Stimulated activated CD8-positive, alpha-beta memory T cell treated with anti-CD3 and anti-CD28 coated beads, Interleukin-4, amount 100 ng/mL, for 4 hours (primary cell): ENCODE data around the gene UBTD2.

ENCODE experiments used
- DNase-seq, 2 donors: peaks; one replicate each; pipeline ENCODE4 v3.0.0-alpha.2; 2020; ENCODE audit warnings: low read depth in 2 of 2, low spot score in 1 of 2

The UBTD2 gene

DNA sequence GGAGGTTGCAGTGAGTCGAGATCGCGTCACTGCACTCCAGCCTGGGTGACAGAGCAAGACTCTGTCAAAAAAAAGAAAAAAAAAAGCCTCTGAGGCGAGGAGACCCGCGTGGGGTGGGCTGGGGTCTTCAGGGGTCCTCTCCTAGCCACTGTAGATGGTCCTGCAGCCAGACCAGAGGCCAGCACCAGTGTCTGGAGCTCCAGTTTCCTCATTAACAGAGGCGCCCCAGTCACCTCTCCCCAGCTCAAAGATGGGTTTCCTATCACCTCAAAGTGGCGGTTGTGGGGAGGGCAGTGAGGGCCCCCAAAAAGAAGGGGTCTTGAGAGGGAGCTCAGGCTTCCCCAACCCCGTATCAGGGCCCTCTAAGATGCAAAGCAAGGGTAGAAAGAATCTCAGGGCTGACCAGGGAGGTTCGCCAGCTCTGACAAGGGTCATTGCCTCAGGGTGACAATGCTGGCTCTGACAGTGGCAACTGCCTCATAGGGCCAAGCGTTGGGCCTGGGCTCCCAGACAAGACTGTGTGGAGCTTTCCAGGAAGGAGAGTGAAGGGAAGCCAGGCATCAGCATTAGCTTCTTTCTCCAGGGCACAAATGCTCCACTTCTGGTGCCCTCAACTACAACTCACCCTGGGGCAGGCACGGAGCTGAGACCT is 110.5 kb downstream of the UBTD2 start:
- DNase-seq, result no peak

DNA sequence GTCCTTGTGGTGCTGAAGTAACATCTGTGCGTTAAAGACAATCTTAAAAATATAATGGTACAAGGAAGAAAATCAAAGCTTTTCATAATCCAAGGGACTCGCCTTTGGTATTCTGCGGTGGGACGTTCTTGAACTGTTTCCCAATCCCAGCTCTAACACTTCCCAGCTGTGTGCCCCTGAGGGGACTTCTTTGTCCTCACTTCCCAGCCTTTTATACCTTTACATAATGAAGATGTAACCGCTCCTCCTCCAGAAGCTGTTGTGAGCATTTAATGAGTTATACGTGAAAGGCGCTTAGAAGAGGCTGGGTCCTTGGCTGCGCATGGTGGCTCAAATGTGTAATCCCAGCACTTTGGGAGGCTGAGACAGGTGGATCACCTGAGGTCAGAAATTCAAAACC is 112.4 kb downstream of the UBTD2 start:
- DNase-seq, result no peak

DNA sequence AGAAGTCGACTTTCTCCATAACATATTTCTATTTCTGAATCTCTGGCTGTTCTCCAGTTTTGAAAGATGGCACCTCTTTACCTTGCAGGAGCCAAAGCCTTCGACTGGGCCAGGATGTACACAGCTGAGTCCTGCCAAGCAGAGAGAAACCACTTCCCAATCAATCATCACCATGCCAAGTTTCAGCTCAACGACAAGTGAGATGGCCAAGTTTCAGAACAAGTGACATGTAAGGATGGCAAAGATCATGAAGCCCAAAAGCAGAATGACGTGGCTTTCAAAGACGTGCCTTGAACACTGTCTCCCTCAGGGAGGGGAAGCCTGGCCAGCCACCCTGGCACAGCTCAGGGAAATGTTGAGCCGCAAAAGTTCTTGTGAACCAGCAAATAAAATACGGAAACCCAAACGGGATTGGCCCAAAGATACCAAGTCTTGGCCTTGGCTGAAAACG is 113.3 kb downstream of the UBTD2 start:
- DNase-seq, result no peak

DNA sequence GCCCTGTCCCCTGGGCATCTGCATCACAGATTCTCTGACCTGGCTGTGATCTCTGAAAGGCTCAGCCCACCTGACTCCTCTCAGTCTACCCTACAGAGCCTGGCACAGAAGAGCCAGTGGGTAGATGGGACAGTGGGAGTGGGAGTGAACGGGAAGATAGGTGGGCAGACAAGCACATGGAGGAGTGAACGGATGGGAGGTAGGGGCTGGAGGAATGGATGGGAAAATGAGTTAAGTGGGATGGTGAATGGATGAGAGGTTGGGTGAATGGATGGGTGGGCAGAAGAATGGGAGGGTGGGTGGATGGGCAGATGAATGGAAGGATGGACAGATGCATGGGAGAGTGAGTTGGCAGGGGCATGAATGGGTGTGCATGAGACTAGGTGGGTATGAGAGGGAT is 114.3 kb downstream of the UBTD2 start:
- DNase-seq, result no peak

DNA sequence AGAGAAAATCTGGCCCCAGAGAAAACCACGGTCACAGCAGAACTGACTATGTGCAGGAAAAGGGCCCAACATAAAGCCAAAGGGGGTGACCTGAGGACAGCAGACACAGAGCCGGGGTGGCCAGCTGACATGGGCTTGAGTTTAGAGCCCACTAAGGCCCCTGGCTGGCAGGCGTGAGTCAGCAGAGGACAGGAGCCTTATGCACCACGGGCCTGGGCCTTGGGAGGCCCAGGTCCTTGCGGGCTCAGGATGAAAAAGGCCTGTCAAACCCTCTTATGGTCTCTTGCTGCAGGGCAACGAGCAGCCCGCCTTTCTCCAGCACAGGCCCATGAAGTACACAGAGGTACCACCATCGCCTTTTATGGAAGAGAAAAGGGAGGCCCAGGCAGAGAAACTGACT is 115.3 kb downstream of the UBTD2 start:
- DNase-seq, result no peak

DNA sequence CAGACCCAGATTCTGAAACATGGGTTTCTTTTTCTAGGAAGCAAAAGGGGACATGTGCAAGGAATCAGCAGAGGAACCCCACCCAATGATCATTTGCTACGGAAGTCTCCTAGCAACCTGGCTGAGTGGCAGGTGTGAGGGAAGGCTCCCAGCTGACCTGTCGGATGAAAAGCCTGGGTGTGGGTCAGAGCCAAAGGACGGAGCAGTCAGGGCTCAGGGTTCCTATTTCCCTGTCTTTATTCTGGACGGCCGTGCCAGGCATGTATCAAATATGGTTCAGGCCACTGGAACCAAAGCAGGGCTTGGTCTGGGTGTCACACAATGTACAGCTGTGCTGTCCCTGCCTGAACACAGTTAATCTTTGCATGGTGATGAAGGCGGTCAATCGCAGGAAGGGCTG is 115.7 kb downstream of the UBTD2 start:
- no peak for DNase-seq

DNA sequence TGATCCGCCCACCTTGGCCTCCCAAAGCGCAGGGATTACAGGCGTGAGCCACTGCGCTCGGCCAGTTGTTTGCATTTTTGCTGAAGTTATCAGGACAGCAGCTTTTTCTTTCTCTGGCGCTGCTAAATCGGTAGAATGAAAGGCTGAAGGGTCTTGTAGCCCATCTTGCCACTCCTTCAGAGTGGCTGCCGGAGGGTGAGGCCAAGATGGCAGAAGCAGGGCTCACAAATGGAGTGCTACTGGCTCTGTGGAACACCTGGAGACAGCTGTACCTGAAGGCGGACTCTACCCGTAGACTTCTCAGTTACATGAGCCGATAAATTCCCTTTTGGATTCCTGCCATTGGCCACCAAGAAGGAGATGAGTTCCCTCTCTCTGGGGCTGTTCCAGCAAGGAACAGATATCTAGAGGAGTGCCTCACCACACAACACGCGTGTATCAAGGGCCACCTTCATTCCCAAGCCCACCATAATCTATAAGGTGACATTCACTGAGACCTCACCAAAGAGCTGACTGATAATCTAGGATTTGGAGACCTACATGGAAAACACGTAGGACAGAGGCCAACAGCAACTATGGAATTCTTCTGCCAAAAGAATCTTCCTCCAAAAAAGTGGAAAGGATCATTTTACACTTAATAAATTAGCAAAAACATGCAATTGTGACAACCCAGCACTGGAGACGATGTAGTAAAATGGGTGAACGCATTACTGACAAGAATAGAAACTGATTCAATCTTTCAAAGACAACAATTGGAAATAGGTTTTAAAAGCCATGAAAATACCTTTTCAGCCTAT is 117.3 kb downstream of the UBTD2 start:
- DNase-seq, result no peak

DNA sequence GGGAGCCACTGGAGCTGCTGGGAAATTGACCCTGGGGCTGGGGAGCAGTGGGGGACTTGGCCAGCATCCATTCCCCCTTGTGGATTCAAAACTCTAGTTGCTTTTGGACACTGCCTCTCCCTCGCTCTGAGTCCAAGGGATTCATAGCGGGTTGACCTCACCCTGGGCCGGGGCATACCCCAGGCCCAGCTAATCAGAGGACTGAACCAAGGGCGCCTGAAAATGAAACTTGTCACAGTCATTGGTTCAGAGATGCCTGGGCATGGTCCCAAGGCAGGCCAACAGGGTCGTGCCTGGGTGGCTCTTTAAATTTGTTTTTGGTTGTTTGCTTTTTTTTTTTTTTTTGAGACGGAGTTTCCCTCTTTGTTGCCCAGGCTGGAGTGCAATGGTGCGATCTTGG is 118.1 kb downstream of the UBTD2 start:
- DNase-seq, result no peak

DNA sequence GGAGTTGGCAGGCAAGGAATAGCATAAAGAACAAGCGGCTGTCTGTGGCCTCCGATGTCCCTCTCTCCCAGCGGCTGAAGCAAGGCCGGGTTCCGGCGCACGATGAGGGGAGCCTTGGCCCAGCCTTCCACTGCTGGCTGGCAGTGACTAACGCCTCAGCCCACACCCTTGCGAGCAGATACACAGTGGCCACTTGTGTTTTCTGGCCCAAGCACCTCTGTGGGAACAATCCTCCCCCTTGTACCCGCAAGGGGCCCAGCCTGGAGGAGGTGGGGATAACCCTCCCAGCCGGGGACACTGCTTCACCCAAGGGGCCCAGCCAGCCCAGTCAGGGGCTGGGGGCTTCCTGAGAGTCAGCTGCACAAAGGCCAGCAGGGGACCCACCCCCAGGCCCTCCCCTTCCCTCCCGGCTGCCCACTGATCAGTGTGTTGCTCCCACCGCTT is 118.8 kb downstream of the UBTD2 start:
- no peak for DNase-seq

DNA sequence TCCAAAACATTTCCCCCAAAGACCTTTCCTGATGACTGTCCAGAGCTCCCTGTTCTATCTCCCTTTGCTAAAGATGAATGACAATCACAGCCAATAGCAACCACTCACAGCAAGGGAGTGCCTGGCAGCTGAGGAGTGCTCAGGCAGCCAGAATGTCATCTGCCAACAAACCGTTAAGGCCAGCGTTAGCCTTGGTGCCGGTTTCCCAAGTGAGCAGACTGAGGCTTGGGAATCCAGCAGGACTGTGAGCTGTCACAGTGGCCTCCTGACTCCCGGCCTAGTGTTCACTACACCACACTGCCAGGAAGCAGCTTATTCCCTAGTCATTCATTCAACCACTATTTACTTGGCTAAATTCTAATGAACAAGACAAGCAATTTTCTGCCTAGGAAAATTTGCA is 120.2 kb downstream of the UBTD2 start:
- no peak for DNase-seq

DNA sequence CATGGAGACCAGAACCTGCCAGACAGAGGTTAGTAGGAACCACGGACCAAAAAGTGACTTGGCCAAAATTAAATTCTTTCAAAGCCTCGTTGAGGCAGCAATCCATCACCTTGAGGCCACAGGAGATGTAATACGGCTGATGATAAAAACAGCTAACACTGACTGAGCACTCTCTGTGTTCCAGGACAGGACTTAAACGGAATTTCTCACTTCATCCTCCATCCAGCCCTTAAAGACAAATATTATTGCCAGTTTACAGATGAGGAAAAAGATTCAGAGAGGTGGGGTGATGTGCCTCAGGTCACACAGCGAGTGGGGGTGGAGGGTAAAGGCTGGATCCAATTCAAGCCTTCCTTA is 120.6 kb downstream of the UBTD2 start:
- no peak for DNase-seq

DNA sequence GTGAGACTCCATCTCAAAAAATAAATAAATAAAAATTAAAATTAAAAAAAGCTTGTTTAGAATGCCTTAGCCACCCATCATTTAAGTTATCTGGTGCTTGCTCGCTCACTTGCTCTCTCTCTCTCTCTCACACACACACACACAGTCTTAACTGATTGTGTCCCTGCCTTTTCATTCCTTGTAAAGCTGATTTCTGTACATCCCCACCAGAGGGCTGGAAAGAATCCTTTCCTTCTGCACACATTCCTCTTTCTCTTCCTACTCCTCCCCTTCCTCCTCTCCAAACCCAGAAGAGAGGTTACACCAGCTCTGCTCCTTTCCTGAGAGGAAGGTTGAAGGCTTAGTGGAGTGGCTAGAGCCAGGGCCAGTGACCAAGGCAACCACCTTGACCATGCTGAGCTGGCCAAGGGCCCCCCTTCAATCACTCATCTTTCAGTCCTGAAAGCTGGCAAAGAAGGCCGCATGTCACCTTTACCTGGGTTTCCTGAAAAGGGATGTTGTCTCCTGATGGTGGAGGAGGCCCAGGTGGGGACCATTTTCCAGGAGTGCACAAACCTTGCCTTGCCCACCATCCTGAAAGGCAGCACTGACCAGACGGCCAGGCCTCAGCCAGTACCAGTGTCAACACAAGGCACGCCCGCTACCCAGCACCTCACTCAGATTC is 121.1 kb downstream of the UBTD2 start:
- DNase-seq, result no peak

DNA sequence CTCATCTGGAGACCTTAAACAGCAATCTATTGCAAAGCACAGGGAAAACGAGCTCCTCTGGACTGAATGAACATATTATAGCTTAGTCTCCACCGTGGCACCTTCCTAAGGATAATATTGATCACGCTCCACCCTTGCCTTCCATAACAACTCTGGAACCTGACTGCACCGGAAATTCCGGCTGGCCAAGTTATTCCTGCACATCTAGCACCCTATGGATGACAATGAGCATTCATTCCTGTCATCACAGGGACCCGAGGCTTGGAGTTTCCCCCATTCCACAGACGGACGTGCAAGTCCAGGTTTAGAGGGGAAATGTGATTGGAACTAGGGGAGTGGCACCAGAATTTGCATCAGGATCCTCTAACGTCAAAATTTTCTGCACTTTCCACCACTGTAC is 123.1 kb downstream of the UBTD2 start:
- no peak for DNase-seq
